GM13977 (cell line): ENCODE data around the gene MAD2L2.

Experiments used
- DNase-seq: peaks from one replicate; pipeline ENCODE4 v3.0.0; 2012; ENCODE audit warnings: low spot score
- in situ Hi-C: fragments of 300-500 bp; cut with MboI; formaldehyde crosslinking; loops from one replicate; pipeline ENCODE4 v1.12.0; 2022; ENCODE audit warnings: low sequenced_read_pairs, low pct_unique_long_range_greater_than_20kb, mixed read lengths, inconsistent platforms; ENCODE audit not compliant: unreplicated experiment
- TF ChIP-seq, protein P1 (sequence below): IDR thresholded peaks from 2 replicates; pipeline ENCODE4 v1.5.1; 2012; ENCODE audit warnings: mild to moderate bottlenecking, control low read depth; ENCODE audit not compliant: insufficient read depth; ENCODE audit errors: extremely low read depth, missing control alignments

Gene MAD2L2

DNA sequence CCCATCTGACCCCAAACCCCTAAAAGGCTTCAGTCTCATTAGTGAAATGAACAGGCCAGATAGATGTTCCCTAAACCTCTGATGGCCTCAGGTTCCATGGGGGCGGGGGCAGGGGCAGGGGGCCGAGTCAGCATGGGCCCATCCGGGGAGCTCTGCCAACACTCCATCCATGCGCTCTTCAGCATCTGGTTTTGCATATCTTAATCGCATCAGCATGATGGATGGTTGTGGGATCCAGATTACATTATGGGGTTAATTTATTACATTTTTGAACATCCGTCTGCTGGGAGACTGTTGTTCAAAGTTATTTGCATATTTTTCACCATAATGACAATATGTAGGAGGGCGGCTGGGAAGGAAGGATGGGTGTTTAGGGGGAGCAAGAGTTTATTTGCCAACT is 3.1 kb upstream of the MAD2L2 start:
- in situ Hi-C loops = no loop called here
- no peak for DNase-seq
- TF ChIP-seq, protein P1, sequence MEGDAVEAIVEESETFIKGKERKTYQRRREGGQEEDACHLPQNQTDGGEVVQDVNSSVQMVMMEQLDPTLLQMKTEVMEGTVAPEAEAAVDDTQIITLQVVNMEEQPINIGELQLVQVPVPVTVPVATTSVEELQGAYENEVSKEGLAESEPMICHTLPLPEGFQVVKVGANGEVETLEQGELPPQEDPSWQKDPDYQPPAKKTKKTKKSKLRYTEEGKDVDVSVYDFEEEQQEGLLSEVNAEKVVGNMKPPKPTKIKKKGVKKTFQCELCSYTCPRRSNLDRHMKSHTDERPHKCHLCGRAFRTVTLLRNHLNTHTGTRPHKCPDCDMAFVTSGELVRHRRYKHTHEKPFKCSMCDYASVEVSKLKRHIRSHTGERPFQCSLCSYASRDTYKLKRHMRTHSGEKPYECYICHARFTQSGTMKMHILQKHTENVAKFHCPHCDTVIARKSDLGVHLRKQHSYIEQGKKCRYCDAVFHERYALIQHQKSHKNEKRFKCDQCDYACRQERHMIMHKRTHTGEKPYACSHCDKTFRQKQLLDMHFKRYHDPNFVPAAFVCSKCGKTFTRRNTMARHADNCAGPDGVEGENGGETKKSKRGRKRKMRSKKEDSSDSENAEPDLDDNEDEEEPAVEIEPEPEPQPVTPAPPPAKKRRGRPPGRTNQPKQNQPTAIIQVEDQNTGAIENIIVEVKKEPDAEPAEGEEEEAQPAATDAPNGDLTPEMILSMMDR = no peak

DNA sequence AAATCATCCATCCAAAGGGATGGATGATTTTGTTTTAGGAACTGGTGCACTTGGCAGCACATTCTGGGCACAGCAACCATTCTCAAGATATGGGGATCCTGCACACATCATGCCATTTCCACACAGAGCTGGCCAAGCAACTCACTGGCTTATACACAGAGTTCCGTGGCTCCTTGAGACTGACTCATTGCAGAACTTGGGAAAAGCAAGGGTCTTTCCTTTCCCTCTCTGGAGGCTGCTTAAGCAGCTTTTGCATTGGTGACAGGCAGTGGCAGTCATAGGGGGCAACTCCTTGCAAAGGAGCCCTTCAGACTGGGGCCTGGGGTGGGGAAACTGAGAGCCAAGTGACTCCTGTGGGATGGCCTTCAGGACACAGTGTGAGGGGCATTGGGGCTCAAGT is 1.9 kb upstream of the MAD2L2 start:
- in situ Hi-C loops = no loop called here
- no peak for DNase-seq
- TF ChIP-seq, protein P1 = no peak

DNA sequence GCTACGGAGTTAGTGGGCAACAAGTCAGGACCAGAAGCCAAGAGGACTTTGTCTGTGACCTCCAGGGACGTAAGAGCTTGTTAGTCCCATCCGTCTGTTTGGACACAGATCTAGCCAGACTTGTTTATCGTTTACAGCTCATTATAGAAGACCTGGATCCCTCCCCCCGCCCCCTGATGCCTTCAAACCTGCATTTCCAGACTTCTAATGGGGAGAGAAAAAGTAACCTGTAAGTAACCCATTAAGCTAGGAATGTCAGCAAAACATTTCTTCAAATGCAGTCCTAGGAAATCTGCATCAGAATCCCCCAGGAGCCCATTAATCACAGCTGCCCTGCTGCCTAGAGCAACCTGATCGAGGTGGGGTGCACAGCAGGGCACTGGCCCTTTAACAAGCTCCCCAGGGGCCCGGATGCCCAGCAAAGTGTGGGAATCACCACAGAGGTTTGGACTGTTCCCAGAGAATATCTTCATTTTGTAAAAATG is 1.4 kb upstream of the MAD2L2 start:
- in situ Hi-C loops = no loop called here
- no peak for DNase-seq
- TF ChIP-seq, protein P1 = no peak

DNA sequence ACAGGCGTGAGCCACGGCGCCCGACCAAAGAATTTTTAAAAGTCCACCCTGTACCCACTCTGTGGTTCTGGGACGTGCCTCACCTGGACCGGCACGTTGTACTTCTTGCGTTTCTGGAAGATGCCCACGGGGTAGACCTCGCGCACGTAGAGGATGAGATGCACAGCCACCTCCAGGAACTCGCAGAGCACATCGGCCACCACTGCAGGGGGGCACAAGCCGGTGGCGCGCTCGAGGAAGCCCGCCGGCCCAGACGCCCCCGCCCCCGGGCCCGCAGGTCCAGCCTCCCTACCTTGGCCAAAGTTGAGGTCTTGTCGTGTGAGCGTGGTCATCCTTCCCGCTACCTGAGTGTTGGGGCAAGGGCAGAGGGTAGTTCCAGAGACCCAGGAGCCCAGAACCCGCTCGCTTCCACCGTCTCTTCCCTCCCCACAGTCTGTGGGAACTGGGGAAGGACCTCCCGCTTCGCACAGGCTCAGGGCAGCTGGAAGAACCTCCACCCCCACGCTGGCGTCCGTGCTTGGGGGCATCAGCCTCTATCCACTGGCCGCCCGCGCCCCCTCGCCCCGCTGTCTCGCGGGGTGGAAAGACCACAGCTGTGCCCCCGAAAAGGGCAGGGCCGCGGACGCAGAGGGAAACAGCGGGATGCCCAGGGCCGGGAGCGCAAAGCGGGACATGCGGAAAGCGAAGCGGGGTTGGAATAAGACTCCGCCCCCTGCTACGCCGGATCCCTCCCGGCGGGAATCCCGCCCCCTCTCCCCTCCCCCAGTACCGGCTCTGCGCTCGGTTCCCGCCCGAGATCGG is 478 bp downstream of the MAD2L2 start:
- DNase-seq = peak; percentile 63
- in situ Hi-C loops = no loop called here
- TF ChIP-seq, protein P1 = no peak

DNA sequence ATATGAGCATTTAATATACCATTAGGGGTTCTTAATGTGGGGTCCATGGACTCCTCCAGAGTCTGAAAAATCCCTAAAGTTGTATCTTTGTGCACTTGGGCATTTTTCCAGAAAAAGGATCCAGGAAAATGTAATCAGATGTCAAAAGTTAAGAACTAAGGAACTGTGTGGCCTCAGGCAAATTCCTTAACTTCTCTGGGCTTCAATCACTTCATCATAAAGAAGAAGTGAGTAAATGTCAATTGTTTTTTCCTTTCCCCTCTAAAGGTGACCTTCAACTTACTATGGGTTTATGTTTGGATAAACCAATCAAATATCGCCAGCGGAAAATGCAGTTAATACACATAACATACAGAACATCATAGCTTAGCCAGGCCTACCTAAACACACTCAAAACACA is 2.5 kb downstream of the MAD2L2 start:
- in situ Hi-C loops = no loop called here
- TF ChIP-seq, protein P1 = no peak
- no peak for DNase-seq

DNA sequence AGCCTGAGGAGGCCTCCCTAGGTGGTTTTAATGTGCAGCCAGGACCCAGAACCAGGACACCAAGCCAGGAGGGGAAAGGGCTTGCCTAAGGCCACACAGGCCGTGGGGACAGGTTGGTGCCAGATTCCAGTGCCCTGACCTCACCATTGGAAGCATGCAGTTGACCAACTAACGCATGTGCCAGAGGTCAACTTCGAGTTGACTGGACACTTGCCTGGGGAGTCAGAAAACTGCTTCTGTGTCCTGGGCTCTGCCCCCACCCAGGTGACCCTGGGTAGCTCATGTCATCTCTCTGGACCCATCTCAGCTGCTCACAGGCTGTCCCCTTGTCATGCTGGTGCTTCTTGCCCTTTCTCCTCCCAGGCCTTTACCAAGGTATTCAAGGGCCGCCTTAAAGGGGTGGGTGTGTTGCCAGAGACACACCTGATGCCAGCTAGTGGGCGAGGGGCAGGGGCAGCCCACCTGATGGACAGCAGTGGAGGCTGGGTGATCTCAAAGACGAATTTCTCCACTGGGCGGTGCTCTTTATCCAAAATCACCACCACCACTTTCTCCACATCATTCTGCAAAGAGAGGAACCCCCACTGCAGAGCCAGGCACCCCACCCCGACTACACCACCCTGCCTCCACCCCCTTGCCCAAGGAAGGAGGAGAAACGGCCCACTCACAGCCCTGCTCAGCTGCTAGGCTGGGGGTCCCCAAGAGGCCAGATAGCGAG is 4.4 kb downstream of the MAD2L2 start:
- TF ChIP-seq, protein P1 = no peak
- DNase-seq = no peak
- in situ Hi-C loops = no loop called here
